ENCODE data around the gene FOXC1.

GRCh38 chr6:1577146-1577680 is 32.5 kb upstream of the FOXC1 start:
- TF ChIP-seq CTCF (conservative IDR thresholded peaks at IDR 0.05; ENCODE audit: low read depth, low read length), result no peak
- no peak for TF ChIP-seq EZH2phosphoT487 (IDR thresholded peaks at IDR 0.05; ENCODE audit: borderline replicate concordance, low read length)
- TF ChIP-seq EZH2 (IDR thresholded peaks at IDR 0.05; ENCODE audit: low read length, unreplicated experiment), result no peak
